Bronchial epithelial cell (primary cell): ENCODE results near the gene FGD1. TPM values are rescaled to one million over a fixed set of nuclear protein-coding genes. Genes with fewer than 3 reads are reported as not detected.
A peak's percentile ranks its signal among the peaks of the same experiment; 100 is the strongest.

ENCODE experiments used
- DNase-seq: peaks from one replicate; pipeline ENCODE4 v3.0.0-alpha.2; 2010; ENCODE audit warnings: low read depth
- FAIRE-seq: peaks from 2 replicates; lab custom pipeline; 2011; peaks lifted over from hg19 to GRCh38; lab: Jason Lieb, UNC
- H3K27me3 ChIP-seq: 2 replicates; pipeline ENCODE4 v1.5.1; 2011; ENCODE audit warnings: low read length; ENCODE audit not compliant: control insufficient read depth, insufficient read depth
- H3K36me3 ChIP-seq: 2 replicates; pipeline ENCODE4 v1.5.1; 2011; ENCODE audit warnings: low read length; ENCODE audit not compliant: control insufficient read depth, insufficient read depth
- H3K4me3 ChIP-seq: 2 replicates; pipeline ENCODE4 v1.5.1; 2011; ENCODE audit warnings: mild to moderate bottlenecking, low read depth, low read length, control low read depth
- CTCF ChIP-seq: IDR thresholded peaks from 2 replicates; pipeline ENCODE4 v1.5.1; 2011; ENCODE audit warnings: mild to moderate bottlenecking, moderate library complexity, low read length, control low read depth, inconsistent platforms; ENCODE audit not compliant: insufficient read depth, severe bottlenecking
- total RNA-seq: library from RNA; depleted of rRNA; stranded (reverse); fragments of >200 nt; gene quantifications from 2 replicates; pipeline ENCODE4 v1.2.1, GENCODE V29; 2014

Gene FGD1
- total RNA-seq, 1 donor from 2014 or later, result 1.1 TPM

GRCh38 chrX:54397113-54397512 lies 98.9 kb downstream of the FGD1 start:
- Histone ChIP-seq H3K27me3 (no peaks in the 10 kb centered on the region), H3K36me3 (no peaks in the 10 kb centered on the region), H3K4me3 (no peak overlapping the region)
- FAIRE-seq, result no peak
- no peak for TF ChIP-seq CTCF
- DNase-seq, result peak; percentile 65

Other genes with a start within 250 kb of the FGD1 start
- 0.26 and 0.51 TPM in 2 replicates for gene WNK3, start 138.2 kb downstream of the FGD1 start, total RNA-seq
- gene TSR2, start 55.8 kb downstream of the FGD1 start, total RNA-seq, result 12.4 and 17.7 TPM in 2 replicates
- 20.5 and 26.9 TPM in 2 replicates for gene GNL3L, start 34.0 kb upstream of the FGD1 start, total RNA-seq